GM18870 (cell line): ENCODE data around the gene SLIT1.

Experiments
- ATAC-seq: cut with Tn5 transposase; IDR thresholded peaks from one replicate; pipeline ENCODE4 v1.9.1; 2021; ENCODE audit warnings: moderate library complexity; ENCODE audit not compliant: unreplicated experiment

The SLIT1 gene

GRCh38 chr10:97066877-97067555 is 118.7 kb downstream of the SLIT1 start:
- no peak for ATAC-seq

- ATAC-seq, result no peak
Observed at GRCh38 chr10:97065686-97066660, 119.8 kb downstream of the SLIT1 start.

GRCh38 chr10:97065128-97065527 is 120.6 kb downstream of the SLIT1 start:
- no peak for ATAC-seq

GRCh38 chr10:97063983-97064837 is 121.5 kb downstream of the SLIT1 start:
- ATAC-seq, result no peak

- ATAC-seq, result no peak
Observed at GRCh38 chr10:97063271-97063982, 122.3 kb downstream of the SLIT1 start.

GRCh38 chr10:97062456-97062855 is 123.3 kb downstream of the SLIT1 start:
- ATAC-seq, result no peak

GRCh38 chr10:97062046-97062445 is 123.7 kb downstream of the SLIT1 start:
- ATAC-seq, result no peak

- ATAC-seq, result no peak
Observed at GRCh38 chr10:97061423-97061822, 124.3 kb downstream of the SLIT1 start.

GRCh38 chr10:97060441-97061084 is 125.2 kb downstream of the SLIT1 start:
- ATAC-seq, result no peak

- ATAC-seq, result no peak
Observed at GRCh38 chr10:97059872-97060205, 125.9 kb downstream of the SLIT1 start.

- no peak for ATAC-seq
Observed at GRCh38 chr10:97059006-97059871, 126.5 kb downstream of the SLIT1 start.

- ATAC-seq, result no peak
Observed at GRCh38 chr10:97058521-97058920, 127.2 kb downstream of the SLIT1 start.

GRCh38 chr10:97057491-97058235 is 128.1 kb downstream of the SLIT1 start:
- ATAC-seq, result no peak

- ATAC-seq, result no peak
Observed at GRCh38 chr10:97056003-97056630, 129.6 kb downstream of the SLIT1 start.

GRCh38 chr10:97053276-97053675 is 132.5 kb downstream of the SLIT1 start:
- ATAC-seq, result no peak

- no peak for ATAC-seq
Observed at GRCh38 chr10:97050956-97051496, 134.7 kb downstream of the SLIT1 start.

- ATAC-seq, result no peak
Observed at GRCh38 chr10:97050205-97050745, 135.5 kb downstream of the SLIT1 start.
